ENCODE data around the gene DGCR8. TPM values are rescaled to one million over a fixed set of nuclear protein-coding genes. Genes with fewer than 3 reads are reported as not detected.

Gene DGCR8
- total and polyA plus RNA-seq, 2 donors from 2014 or later = 12.2 to 40.1 TPM

- no peak for FAIRE-seq
- Histone ChIP-seq H3K9ac (ENCODE audit: low read length in 3 of 3) (no peak overlapping the region), H3K27ac (ENCODE audit: low read depth in 2 of 2, low read length in 2 of 2) (no peak overlapping the region), H3K27me3 (ENCODE audit: control insufficient read depth, insufficient read depth, low read length) (no peaks in the 10 kb centered on the region), H3K9me3 (ENCODE audit: control insufficient read depth in 2 of 3, insufficient read depth in 1 of 3, low read length in 3 of 3) (no peaks in the 10 kb centered on the region), H3K4me1 (ENCODE audit: control insufficient read depth in 2 of 3, insufficient read depth in 2 of 3, low read depth in 1 of 3, low read length in 3 of 3) (no peaks in the 10 kb centered on the region), H3K36me3 (ENCODE audit: control insufficient read depth in 2 of 3, insufficient read depth in 3 of 3, low read length in 3 of 3) (no peaks in the 10 kb centered on the region), H3K4me3 (ENCODE audit: low read length in 3 of 3) (no peak overlapping the region)
- intact Hi-C loops (cut with DNase I) = loop anchor here (10.0 kb wide), 1 partner anchor 139 kb away; no protein-coding TSS in a partner anchor
- TF ChIP-seq CTCF (IDR thresholded peaks at IDR 0.05; ENCODE audit: borderline replicate concordance, extremely low read depth, insufficient read depth) = no peak
- no peak for DNase-seq
Measured at GRCh38 chr22:20156042-20156389, 76.0 kb downstream of the DGCR8 start.

DNA sequence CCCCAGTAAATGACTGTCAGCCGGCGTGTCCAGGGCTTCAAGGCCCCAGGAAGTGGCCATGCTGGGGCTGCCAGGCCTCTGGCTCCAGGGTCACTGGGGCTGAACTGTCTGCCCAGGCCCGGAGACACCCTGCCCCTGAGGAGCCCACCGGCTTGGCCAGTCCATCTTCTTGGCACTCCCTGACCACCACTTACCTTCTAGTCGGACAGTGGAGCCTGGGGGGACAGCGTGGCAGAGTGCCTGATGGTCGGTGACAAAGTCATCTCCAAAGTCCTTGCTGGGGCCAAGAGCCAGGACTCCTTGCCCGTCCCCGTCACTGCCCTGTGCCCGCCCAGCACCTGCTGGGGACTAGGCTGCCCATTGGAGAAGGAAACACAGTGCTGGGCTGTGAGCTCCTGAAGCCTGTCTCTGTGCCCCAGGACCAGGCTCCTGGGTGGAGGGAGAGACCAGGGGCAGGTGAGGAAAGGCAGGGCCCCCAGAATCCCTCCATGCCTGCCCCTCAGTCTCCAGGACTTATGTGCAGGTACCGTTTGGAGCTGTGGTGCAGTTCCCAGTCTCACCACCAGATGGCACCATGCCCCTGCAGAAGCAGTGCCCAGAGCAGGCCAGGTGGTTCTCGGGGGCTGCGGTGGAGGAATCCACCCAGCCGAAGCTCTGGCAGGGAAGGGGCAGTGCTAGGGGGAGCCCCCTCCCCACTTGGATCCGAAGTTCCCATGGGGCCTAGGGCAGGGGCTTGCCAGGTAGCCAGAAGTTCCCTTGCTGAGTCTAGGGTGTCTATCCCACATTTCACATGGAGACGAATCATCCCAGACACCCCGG lies 76.8 kb downstream of the DGCR8 start:
- DNase-seq (peak; percentile 87 to 94 (median 89)), FAIRE-seq (no peak)
- Histone ChIP-seq H3K9ac (ENCODE audit: low read length in 3 of 3) (no peak overlapping the region), H3K4me3 (ENCODE audit: low read length in 3 of 3) (no peak overlapping the region), H3K9me3 (ENCODE audit: control insufficient read depth in 2 of 3, insufficient read depth in 1 of 3, low read length in 3 of 3) (no peaks in the 10 kb centered on the region), H3K4me1 (ENCODE audit: control insufficient read depth in 2 of 3, insufficient read depth in 2 of 3, low read depth in 1 of 3, low read length in 3 of 3) (no peaks in the 10 kb centered on the region), H3K27me3 (ENCODE audit: control insufficient read depth, insufficient read depth, low read length) (no peaks in the 10 kb centered on the region), H3K27ac (ENCODE audit: low read depth in 2 of 2, low read length in 2 of 2) (no peak overlapping the region), H3K36me3 (ENCODE audit: control insufficient read depth in 2 of 3, insufficient read depth in 3 of 3, low read length in 3 of 3) (no peaks in the 10 kb centered on the region)
- intact Hi-C loops (cut with DNase I) = loop anchor here (10.0 kb wide), 1 partner anchor 138 kb away; no protein-coding TSS in a partner anchor
- TF ChIP-seq CTCF (IDR thresholded peaks at IDR 0.05; ENCODE audit: borderline replicate concordance, extremely low read depth, insufficient read depth) = peak; percentile 99

DNA sequence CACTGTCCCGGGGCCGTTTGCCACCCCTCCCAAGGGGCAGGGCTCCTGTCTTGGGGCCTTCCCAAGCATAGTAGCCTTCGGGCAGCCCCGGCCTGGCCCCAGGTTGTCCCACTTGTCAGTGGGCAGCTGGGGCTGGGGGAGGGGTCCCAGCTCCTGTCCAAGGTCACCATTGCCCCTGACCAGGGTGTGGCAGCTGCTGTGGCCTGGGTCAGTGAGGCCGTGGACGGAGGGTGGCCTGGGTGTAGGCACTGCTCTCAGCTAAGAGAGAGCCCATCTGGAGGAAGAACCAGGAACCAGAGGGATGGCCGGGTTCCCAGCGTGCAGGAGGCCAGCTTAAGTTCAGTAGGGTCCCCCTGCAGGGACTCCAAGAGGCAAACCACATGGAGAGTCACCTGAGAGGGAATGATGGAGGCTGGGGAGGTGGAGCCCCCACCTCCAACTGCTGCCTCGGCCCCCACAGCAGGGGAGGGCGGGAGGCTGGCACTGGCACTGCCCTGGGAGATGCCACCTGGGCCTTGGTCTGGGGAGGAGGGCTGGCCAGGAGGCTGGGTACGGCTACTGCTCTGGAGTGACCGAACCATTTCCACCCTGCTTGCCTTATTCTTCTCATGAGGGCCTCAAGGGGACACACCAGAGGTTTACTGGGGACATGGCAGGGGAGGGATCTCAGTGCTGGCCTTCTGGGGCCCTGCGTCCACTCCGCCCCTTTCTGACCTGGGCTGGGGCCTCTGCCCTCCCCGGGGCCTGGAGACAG lies 77.6 kb downstream of the DGCR8 start:
- Histone ChIP-seq H3K36me3 (ENCODE audit: control insufficient read depth in 2 of 3, insufficient read depth in 3 of 3, low read length in 3 of 3) (no peaks in the 10 kb centered on the region), H3K4me3 (ENCODE audit: low read length in 3 of 3) (no peak overlapping the region), H3K27me3 (ENCODE audit: control insufficient read depth, insufficient read depth, low read length) (no peaks in the 10 kb centered on the region), H3K9me3 (ENCODE audit: control insufficient read depth in 2 of 3, insufficient read depth in 1 of 3, low read length in 3 of 3) (no peaks in the 10 kb centered on the region), H3K27ac (ENCODE audit: low read depth in 2 of 2, low read length in 2 of 2) (no peak overlapping the region), H3K9ac (ENCODE audit: low read length in 3 of 3) (no peak overlapping the region), H3K4me1 (ENCODE audit: control insufficient read depth in 2 of 3, insufficient read depth in 2 of 3, low read depth in 1 of 3, low read length in 3 of 3) (no peaks in the 10 kb centered on the region)
- DNase-seq = peak in 1 of 5 donors; percentile 70
- no peak for TF ChIP-seq CTCF (IDR thresholded peaks at IDR 0.05; ENCODE audit: borderline replicate concordance, extremely low read depth, insufficient read depth)
- intact Hi-C loops (cut with DNase I) = loop anchor here (10.0 kb wide), 1 partner anchor 137 kb away; no protein-coding TSS in a partner anchor
- FAIRE-seq = no peak

Data from kidney (tissue), 14 donors.